GM13977 (cell line): ENCODE data around the gene SCN5A.

Experiments
- DNase-seq: peaks from one replicate; pipeline ENCODE4 v3.0.0; 2012; ENCODE audit warnings: low spot score
- in situ Hi-C: fragments of 300-500 bp; cut with MboI; formaldehyde crosslinking; loops from one replicate; pipeline ENCODE4 v1.12.0; 2022; ENCODE audit warnings: low sequenced_read_pairs, low pct_unique_long_range_greater_than_20kb, mixed read lengths, inconsistent platforms; ENCODE audit not compliant: unreplicated experiment
- TF ChIP-seq, protein P1 (sequence below): IDR thresholded peaks from 2 replicates; pipeline ENCODE4 v1.5.1; 2012; ENCODE audit warnings: mild to moderate bottlenecking, control low read depth; ENCODE audit not compliant: insufficient read depth; ENCODE audit errors: extremely low read depth, missing control alignments

SCN5A gene

DNA sequence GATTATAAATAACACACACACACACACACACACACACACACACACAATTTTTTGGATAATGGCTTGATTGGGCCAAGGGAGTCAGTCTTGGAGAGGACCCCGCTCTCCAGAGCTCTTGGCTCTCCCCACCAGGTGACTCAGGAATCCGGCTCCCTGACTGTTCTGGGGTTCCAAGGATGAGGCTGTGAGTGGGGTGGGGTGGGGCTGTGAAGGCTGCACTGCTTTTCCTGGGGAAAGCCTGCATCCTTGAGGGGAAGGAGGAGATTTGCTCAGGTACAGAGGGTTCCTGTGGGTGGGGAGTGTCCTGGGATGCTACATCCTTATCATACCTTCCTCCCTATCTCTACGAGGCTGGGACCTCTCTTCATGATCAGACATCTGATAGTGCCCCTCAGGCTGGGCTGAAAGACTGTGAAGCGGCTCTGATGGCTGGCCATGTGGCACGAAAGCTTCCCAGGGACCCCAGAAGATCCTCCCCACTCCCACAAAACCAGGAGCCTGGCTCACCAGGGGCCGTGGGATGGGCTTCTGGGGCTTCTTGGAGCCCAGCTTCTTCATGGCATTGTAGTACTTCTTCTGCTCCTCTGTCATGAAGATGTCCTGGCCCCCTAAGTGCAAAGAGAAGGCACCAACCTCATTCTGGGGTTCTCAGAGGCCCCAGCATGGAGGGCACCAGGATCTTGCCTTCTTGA, 94.2 kb downstream of the SCN5A start:
- no peak for DNase-seq
- in situ Hi-C loops = no loop called here
- TF ChIP-seq, protein P1, sequence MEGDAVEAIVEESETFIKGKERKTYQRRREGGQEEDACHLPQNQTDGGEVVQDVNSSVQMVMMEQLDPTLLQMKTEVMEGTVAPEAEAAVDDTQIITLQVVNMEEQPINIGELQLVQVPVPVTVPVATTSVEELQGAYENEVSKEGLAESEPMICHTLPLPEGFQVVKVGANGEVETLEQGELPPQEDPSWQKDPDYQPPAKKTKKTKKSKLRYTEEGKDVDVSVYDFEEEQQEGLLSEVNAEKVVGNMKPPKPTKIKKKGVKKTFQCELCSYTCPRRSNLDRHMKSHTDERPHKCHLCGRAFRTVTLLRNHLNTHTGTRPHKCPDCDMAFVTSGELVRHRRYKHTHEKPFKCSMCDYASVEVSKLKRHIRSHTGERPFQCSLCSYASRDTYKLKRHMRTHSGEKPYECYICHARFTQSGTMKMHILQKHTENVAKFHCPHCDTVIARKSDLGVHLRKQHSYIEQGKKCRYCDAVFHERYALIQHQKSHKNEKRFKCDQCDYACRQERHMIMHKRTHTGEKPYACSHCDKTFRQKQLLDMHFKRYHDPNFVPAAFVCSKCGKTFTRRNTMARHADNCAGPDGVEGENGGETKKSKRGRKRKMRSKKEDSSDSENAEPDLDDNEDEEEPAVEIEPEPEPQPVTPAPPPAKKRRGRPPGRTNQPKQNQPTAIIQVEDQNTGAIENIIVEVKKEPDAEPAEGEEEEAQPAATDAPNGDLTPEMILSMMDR = no peak

DNA sequence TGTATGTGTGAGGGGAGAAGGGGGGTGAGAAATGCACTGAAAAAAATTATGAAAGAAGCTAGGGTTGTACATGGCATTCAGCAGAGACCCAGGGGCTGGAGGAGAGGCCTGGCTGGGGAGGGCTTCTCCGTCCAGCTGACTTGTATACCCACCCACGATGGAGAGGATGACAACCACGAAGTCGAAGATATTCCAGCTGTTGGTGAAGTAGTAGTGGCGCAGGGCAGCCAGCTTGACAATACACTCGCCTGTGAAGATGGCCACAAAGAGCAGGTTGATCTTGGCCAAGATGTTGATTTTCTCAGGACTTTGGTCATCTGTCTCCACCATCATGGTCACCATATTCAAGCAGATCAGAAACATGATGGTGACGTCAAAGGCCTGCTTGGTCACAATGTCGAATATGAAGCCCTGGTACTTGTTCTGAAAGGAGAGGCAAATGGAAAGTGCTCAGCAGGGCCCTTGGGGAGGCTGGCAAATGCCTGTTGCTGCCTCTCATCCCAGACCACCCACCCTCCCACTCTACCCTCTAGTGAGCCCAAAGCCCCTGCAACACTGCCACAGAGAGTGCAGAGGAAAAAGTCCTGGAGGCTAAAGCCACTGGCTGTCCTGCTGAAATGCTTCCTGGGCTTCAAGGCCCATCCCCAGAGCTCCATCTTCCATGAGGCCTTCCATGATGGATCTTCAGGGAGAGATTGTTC, 95.2 kb downstream of the SCN5A start:
- no peak for DNase-seq
- in situ Hi-C loops = no loop called here
- TF ChIP-seq, protein P1 = no peak

DNA sequence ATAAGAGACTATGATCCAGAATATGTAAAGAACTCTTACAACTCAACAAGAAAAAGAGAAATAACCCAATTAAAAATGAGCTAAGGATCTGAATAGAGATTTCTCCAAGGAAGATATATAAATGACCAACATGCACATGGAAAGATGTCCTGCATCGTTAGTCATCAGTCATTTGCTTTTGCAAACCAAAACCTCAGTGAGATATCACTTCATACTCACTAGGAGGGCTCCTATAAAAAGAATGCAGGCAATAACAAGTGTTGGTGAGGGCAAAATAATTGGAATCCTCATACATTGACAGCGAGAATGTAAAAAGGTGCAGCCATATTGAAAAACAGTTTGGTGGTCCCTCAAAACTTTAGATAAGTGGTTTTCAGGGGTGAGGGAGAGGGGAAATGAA, 96.4 kb downstream of the SCN5A start:
- in situ Hi-C loops = no loop called here
- no peak for DNase-seq
- TF ChIP-seq, protein P1 = no peak

DNA sequence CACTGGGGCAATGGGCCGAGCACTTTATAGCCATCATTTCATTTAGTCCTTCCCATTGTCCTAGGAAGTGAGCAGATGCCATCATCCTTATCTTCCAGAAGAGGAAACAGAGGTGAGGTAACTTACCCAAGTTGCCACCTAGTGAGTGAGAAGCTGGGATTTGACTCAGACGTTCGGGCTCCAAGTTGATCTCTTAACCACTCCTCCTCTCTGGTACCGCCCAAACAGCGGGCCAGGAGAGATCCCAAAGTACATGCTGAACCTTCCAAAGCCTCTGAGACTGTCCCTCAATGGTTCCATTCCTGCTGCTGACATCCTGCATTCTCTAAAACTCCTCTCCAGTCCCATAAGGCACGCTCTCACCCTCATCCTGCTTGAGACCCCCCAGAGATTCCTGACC, 97.1 kb downstream of the SCN5A start:
- TF ChIP-seq, protein P1 = no peak
- in situ Hi-C loops = no loop called here
- DNase-seq = no peak

DNA sequence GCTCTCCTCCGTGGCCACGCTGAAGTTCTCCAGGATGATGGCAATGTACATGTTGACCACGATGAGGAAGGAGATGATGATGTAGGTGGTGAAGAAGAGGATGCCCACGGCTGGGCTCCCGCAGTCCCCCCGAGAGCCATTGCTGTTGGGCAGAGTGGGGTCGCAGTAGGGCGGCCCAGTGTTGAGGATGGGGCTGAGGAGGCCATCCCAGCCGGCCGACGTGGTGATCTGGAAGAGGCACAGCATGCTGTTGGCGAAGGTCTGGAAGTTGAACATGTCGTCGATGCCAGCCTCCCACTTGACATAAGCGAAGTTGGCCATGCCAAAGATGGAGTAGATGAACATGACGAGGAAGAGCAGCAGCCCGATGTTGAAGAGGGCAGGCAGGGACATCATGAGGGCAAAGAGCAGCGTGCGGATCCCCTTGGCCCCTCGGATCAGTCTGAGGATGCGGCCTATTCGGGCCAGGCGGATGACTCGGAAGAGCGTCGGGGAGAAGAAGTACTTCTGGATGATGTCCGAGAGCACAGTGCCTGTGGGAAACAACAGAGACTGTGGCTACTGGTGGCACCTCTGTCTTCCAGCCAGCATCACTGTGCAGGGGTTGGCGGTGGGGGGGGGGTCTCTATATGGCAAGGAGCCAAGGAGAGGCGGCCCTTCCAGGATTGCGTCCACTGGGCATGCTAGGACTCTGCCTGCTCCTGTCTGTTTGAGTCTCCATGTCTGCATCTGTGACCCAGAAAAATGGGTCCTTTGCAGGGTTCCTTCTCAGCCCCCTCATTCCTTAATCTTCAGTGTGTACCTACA, 98.3 kb downstream of the SCN5A start:
- DNase-seq = no peak

More for the DNA sequence above, 98.3 kb downstream of the SCN5A start:
- TF ChIP-seq, protein P1 = no peak
- in situ Hi-C loops = no loop called here
